Dermis blood vessel endothelial cell (primary cell): ENCODE results near the gene GLB1L2. TPM values are rescaled to one million over a fixed set of nuclear protein-coding genes. Genes with fewer than 3 reads are reported as not detected.
"Not testable (repeated sequence)": the region's sequence is repeated elsewhere in the genome, so short reads cannot be mapped to it uniquely, and the experiment has no call there.

Experiments used
- DNase-seq: peaks from one replicate; pipeline ENCODE4 v3.0.0; 2010
- total RNA-seq: library from RNA; depleted of rRNA; stranded (reverse); fragments of >200 nt; gene quantifications from 2 replicates; pipeline ENCODE4 v1.2.3, GENCODE V29; 2014

The GLB1L2 gene
- total RNA-seq: 0.17 and 0.60 TPM in 2 replicates

GRCh38 chr11:134331354-134332188 lies at the start of gene GLB1L2:
TSS of gene GLB1L2 (plus strand) at chr11:134331988. CDS start at chr11:134332062, 74 bp downstream.
- DNase-seq: peak; percentile 58

- DNase-seq: no peak
Measured at GRCh38 chr11:134282121-134283045, 49.4 kb upstream of the GLB1L2 start.

- no peak for DNase-seq
Measured at GRCh38 chr11:134283461-134284230, 48.1 kb upstream of the GLB1L2 start.

- not testable (repeated sequence) for DNase-seq
Measured at GRCh38 chr11:134284349-134284748, 47.4 kb upstream of the GLB1L2 start.

GRCh38 chr11:134287561-134287960 lies 44.2 kb upstream of the GLB1L2 start:
- DNase-seq: no peak

GRCh38 chr11:134288486-134288885 lies 43.3 kb upstream of the GLB1L2 start:
- DNase-seq: no peak

GRCh38 chr11:134289167-134289566 lies 42.6 kb upstream of the GLB1L2 start:
- DNase-seq: no peak

- DNase-seq: no peak
Measured at GRCh38 chr11:134289789-134290188, 42.0 kb upstream of the GLB1L2 start.

- DNase-seq: no peak
Measured at GRCh38 chr11:134290646-134291045, 41.1 kb upstream of the GLB1L2 start.

GRCh38 chr11:134291196-134291595 lies 40.6 kb upstream of the GLB1L2 start:
- no peak for DNase-seq

- no peak for DNase-seq
Measured at GRCh38 chr11:134292661-134293060, 39.1 kb upstream of the GLB1L2 start.

GRCh38 chr11:134293119-134294113 lies 38.4 kb upstream of the GLB1L2 start:
- DNase-seq: no peak

- no peak for DNase-seq
Measured at GRCh38 chr11:134294664-134295063, 37.1 kb upstream of the GLB1L2 start.

GRCh38 chr11:134312223-134312622 lies 19.6 kb upstream of the GLB1L2 start:
- no peak for DNase-seq

- no peak for DNase-seq
Measured at GRCh38 chr11:134312807-134313206, 19.0 kb upstream of the GLB1L2 start.

- no peak for DNase-seq
Measured at GRCh38 chr11:134313379-134313778, 18.4 kb upstream of the GLB1L2 start.

- no peak for DNase-seq
Measured at GRCh38 chr11:134313821-134314607, 17.8 kb upstream of the GLB1L2 start.

GRCh38 chr11:134317103-134317502 lies 14.7 kb upstream of the GLB1L2 start:
- DNase-seq: no peak

GRCh38 chr11:134321373-134321772 lies 10.4 kb upstream of the GLB1L2 start:
- DNase-seq: not testable (repeated sequence)

- no peak for DNase-seq
Measured at GRCh38 chr11:134322553-134322952, 9.2 kb upstream of the GLB1L2 start.

GRCh38 chr11:134328433-134328832 lies 3.4 kb upstream of the GLB1L2 start:
- no peak for DNase-seq
